Activated gamma-delta T cell (primary cell): ENCODE results near the gene RTN4.
A peak's percentile ranks its signal among the peaks of the same experiment; 100 is the strongest.
"Not testable (repeated sequence)": the region's sequence is repeated elsewhere in the genome, so short reads cannot be mapped to it uniquely, and the experiment has no call there.

ENCODE experiments used
- DNase-seq: peaks from one replicate; lab custom pipeline; 2025; lab: John Stamatoyannopoulos, UW

Gene RTN4

GRCh38 chr2:55063713-55064323 lies 13.6 kb upstream of the RTN4 start:
- DNase-seq: no peak

- DNase-seq: no peak
These were observed 13.0 kb upstream of the RTN4 start for GRCh38 chr2:55063226-55063625.

- no peak for DNase-seq
These were observed 12.5 kb upstream of the RTN4 start for GRCh38 chr2:55062754-55063153.

GRCh38 chr2:55061523-55062344 lies 11.5 kb upstream of the RTN4 start:
- DNase-seq: no peak

GRCh38 chr2:55059793-55060192 lies 9.5 kb upstream of the RTN4 start:
- no peak for DNase-seq

GRCh38 chr2:55057474-55057873 lies 7.2 kb upstream of the RTN4 start:
- DNase-seq: no peak

- DNase-seq: no peak
These were observed 5.8 kb upstream of the RTN4 start for GRCh38 chr2:55056024-55056521.

GRCh38 chr2:55054106-55054875 lies 4.0 kb upstream of the RTN4 start:
- no peak for DNase-seq

- not testable (repeated sequence) for DNase-seq
These were observed 3.0 kb upstream of the RTN4 start for GRCh38 chr2:55053225-55053624.

GRCh38 chr2:55052129-55053061 lies 2.1 kb upstream of the RTN4 start:
- no peak for DNase-seq

GRCh38 chr2:55051026-55051866 lies 995 bp upstream of the RTN4 start:
- DNase-seq: no peak

GRCh38 chr2:55049821-55050099 lies 491 bp downstream of the RTN4 start:
- no peak for DNase-seq

- peak; percentile 43 for DNase-seq
These were observed 1.0 kb downstream of the RTN4 start for GRCh38 chr2:55049043-55049820.

GRCh38 chr2:55048508-55049042 lies 1.7 kb downstream of the RTN4 start:
- no peak for DNase-seq

GRCh38 chr2:55047677-55048299 lies 2.5 kb downstream of the RTN4 start:
- DNase-seq: no peak

GRCh38 chr2:55045780-55046179 lies 4.5 kb downstream of the RTN4 start:
- DNase-seq: no peak

- DNase-seq: no peak
These were observed 6.4 kb downstream of the RTN4 start for GRCh38 chr2:55043841-55044240.

GRCh38 chr2:55038428-55038827 lies 11.8 kb downstream of the RTN4 start:
- DNase-seq: no peak

GRCh38 chr2:55035716-55036115 lies 14.5 kb downstream of the RTN4 start:
- DNase-seq: no peak
